HepG2 (cell line): ENCODE results near the gene ZNF638.

Source experiments
- CREB1 ChIP-seq, 2 experiments: fragments of 450-650 bp in 1 of 2; IDR thresholded peaks; 2 replicates each; pipeline ENCODE4 v1.6.1; 2016 to 2017; ENCODE audit warnings: control low read depth in 1 of 2, mild to moderate bottlenecking in 1 of 2, missing compliant biosample characterization in 1 of 2, missing genetic modification characterization in 1 of 2
- CTCF ChIP-seq: sonication (generic); formaldehyde crosslinking; IDR thresholded peaks from 2 replicates; pipeline ENCODE4 v1.5.0; 2020; ENCODE audit warnings: mild to moderate bottlenecking, missing genetic modification reagents, moderate library complexity
- FOXK1 ChIP-seq: sonication (generic); formaldehyde crosslinking; IDR thresholded peaks from 2 replicates; pipeline ENCODE4 v1.4.0; 2020; ENCODE audit warnings: low read depth, missing genetic modification reagents, borderline replicate concordance
- NFIC ChIP-seq: IDR thresholded peaks from 2 replicates; pipeline ENCODE4 v1.6.1; 2012; ENCODE audit warnings: mild to moderate bottlenecking, low read length, inconsistent platforms
- PHB2 ChIP-seq: fragments of 450-650 bp; IDR thresholded peaks from 2 replicates; pipeline ENCODE4 v1.6.1; 2018; ENCODE audit not compliant: partially characterized antibody
- POLR2A ChIP-seq, 2 experiments: IDR thresholded peaks; 2 replicates each; pipeline ENCODE4 v1.6.1; 2011; ENCODE audit warnings: low read depth in 2 of 2, low read length in 2 of 2, mild to moderate bottlenecking in 1 of 2, moderate library complexity in 1 of 2; ENCODE audit not compliant: insufficient read depth in 1 of 2
- ZIK1 ChIP-seq: sonication (generic); formaldehyde crosslinking; IDR thresholded peaks from 2 replicates; pipeline ENCODE4 v1.5.0; 2020; ENCODE audit warnings: mild to moderate bottlenecking, low read depth, missing genetic modification reagents, borderline replicate concordance
- ZNF274 ChIP-seq: sonication (generic); formaldehyde crosslinking; IDR thresholded peaks from 2 replicates; pipeline ENCODE4 v1.5.1; 2020; ENCODE audit warnings: mild to moderate bottlenecking, missing genetic modification reagents
- ZNF276 ChIP-seq: sonication (generic); formaldehyde crosslinking; IDR thresholded peaks from 2 replicates; pipeline ENCODE4 v1.4.0; 2020; ENCODE audit warnings: mild to moderate bottlenecking, low read depth, missing genetic modification reagents

GRCh38 chr2:71417300-71418202, 86.0 kb downstream of the ZNF638 start:
- TF ChIP-seq CREB1 (IDR thresholded peaks at IDR 0.05) (no peak), CREB1 (CRISPR knock-in tag; IDR thresholded peaks at IDR 0.05) (no peak), ZNF274 (CRISPR knock-in tag) (no peak), PHB2 (no peak), ZNF276 (CRISPR knock-in tag) (no peak), POLR2A (IDR thresholded peaks at IDR 0.05; ENCODE audit: insufficient read depth in 1 of 2, low read depth in 2 of 2, low read length in 2 of 2) (no peak), ZIK1 (no peak), FOXK1 (CRISPR knock-in tag) (no peak), CTCF (CRISPR knock-in tag) (no peak), NFIC (no peak)
